HG02642 (cell line): ENCODE data around the gene WBP4.
"Not testable (repeated sequence)": the region's sequence is repeated elsewhere in the genome, so short reads cannot be mapped to it uniquely, and the experiment has no call there.

Experiments
- ATAC-seq: cut with Tn5 transposase; IDR thresholded peaks from one replicate; pipeline ENCODE4 v1.9.1; 2021; ENCODE audit warnings: mild to moderate bottlenecking; ENCODE audit not compliant: unreplicated experiment, poor library complexity

The WBP4 gene, protein sequence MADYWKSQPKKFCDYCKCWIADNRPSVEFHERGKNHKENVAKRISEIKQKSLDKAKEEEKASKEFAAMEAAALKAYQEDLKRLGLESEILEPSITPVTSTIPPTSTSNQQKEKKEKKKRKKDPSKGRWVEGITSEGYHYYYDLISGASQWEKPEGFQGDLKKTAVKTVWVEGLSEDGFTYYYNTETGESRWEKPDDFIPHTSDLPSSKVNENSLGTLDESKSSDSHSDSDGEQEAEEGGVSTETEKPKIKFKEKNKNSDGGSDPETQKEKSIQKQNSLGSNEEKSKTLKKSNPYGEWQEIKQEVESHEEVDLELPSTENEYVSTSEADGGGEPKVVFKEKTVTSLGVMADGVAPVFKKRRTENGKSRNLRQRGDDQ

DNA sequence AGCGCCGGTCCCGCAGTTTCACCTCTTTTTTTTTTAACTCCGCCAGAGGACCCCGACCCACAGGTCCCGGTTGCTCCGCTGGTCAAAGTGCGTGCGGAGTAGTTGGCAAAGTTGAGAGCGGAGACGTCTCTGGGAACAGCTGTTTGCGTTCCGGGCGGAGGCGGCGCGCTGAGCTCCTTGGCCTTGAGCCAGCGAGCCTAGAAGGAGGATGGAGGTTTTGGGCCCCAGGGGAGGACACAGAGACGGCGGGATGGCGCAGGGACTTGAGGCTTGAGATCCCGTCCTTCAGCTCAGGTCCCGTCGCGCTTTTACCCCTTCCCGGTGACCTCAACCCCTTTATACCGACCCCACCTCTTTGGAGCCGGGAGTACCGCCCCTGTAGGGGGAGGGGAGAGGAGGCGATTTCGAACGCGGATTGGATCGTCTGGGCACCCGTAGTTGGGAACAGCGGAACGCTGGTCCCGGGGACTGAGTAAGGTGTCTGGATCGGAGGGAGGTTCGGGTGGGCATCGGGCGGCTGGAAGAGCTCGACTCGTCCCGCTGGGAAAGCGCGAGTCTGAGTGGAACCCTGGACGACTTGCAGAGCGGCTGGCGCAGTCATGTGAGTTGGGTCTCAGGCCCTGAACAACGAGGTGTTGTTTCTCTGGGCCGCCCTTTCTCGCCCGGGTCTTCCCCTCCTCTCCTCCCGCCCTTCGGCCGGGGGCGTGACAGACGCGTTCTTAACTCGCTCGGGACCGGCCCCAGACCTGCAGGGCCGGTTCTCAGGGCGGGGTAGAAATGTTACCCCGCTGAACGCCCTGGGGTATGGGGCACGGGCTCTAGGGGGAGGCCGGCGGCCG, at the start of gene WBP4:
TSS of gene WBP4 (plus strand) at position 435 of the 839 bp plus-strand sequence. CDS start at position 600, 165 bp downstream.
- ATAC-seq: peak; percentile 76

DNA sequence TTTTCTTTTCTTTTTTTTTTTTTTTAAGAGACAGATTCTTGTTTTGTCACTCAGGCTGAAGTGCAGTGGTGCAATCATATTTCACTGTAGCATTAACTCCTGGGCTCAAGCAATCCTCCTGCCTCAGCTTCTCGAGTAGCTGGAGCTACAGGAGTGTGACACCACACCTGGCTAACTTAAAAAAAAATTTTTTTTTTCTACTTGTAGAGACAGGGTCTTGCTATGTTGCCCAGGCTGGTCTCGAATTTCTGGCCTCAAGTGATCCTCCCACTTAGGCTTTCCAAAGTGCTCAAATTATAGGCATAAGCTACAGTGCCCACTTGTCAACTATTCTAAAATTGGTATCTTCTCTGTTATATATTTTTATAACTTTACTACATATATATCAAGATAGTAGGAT, 48.8 kb upstream of the WBP4 start:
- no peak for ATAC-seq

DNA sequence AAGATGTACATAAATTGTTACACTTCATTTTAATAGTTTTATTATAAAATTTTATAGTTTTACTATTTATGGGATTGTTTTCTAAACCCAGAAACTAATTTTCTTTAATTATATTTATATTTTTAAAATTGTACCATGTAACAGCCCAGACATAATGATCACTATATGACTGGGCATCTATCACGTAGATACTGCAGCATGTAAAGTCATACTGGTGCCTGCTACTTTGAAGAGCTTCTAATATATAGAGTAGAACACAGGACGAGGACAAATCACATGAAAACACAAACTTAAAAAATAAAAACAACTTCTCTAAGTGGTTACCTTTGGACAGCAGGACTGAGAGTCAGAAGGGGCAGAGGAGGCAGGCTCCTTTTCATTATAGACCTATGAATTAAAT, 47.5 kb upstream of the WBP4 start:
- no peak for ATAC-seq

DNA sequence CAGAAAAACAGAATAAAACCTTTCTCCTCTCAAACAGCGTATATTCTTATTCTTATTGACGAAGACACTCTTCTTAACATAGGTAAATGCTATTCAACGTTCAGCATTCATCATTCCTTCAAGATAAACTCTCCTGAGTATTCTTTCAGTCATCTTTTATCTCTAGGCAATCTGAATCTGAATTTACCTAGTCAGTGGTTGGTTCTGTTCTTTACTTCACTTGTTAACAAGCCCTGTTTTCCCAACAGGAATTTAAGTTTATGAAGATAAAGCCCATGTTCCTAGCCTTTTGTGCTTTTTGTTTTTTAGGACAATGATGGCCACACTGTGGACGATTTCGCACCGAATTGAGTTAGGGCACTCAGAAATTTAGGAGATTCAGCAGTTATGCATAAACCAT, 45.4 kb upstream of the WBP4 start:
- ATAC-seq: no peak

DNA sequence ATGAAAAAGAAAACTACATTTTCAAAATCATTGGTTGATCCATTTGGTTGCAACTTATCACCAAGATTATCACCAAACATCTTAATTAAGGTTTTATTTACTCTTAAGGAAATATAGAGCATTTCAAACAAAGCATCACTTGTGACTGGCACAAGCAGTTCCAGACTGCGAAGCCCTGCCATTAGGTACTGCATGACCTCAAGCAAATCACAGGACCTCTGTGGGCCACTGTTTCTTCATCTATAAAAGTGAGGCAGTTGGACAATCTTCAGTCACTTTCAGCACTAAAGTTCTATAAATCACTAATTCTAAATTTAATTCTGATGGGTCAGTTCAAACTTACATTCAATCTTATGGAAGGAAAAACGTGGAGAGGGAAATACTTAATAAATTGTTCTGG, 44.1 kb upstream of the WBP4 start:
- no peak for ATAC-seq

DNA sequence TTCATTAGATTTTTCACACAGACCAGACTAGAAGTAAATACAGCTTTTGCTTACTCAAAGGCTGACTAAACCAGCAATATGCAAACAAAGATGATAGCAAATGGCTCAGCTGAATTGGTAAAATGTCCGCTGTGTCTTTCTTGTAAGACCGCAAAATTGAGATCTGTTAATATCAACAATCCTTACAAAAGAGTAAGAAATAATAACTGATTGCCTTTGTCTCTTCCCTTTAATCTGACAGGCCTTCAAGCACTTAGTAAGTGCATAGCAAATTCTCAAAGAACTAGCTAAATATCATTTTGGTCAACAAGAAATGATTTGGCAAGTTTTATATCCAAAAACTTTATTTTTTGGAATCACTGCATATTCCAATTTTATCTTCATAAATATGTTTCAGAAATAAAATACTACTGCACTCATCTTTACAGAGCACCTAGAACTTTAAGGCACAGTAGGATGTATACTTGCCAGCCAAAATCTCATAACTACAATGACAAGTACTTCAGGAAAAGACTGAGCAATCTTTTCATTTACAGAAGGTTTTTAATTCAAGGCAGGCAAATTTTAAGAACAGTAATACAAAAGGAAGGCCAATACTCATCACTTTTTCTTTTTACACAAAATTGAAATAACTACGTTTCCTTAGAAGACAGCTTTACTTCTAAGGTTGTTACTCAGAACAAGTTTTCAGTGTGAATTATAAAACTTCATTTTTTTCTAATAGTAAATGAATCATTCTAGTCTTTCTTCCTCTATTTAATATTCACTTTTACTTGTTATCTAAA, 43.3 kb upstream of the WBP4 start:
- no peak for ATAC-seq

DNA sequence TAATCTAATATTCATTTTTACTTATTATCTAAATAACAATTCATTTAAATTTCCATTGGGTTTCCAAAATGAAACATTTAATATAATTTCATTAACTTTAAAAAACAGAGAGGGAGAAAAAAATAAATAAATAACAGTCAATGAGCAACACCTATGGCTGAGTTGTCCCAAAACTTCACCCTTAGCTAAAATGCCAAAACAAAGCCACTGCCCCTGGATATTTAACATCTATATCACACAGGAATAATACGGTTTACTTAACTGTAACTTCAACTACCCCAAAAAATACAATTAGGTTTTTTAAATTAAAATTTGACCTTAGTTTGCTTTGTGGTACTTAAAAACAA, 42.7 kb upstream of the WBP4 start:
- no peak for ATAC-seq

DNA sequence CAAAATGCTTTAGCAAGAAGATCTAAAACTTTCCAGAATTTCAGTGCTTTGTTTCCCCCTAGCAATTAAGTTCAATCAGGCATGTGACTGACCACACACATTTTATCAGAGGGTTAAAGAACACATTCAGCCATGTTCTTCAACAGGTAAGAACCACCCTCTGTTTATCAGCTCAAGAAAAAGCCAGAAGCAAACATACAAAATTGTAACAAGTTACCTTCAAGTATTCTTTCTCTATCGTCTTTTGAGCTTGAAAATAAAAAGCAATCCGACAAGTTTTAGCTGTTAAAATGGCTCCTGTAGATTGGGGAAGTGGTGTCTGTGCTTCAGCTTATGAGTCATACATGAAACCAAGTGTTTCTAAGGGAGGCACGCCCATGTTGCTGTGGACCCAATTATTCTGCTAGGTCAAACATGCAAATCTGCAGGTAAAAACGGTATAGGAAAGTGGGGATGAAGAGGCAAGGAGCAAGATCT, 42.3 kb upstream of the WBP4 start, which contains the start of gene ELF1:
TSS of gene ELF1 (minus strand) at position 306 of the 477 bp plus-strand sequence. CDS start 37,262 bp downstream, outside the sequence.
- peak; percentile 92 for ATAC-seq

DNA sequence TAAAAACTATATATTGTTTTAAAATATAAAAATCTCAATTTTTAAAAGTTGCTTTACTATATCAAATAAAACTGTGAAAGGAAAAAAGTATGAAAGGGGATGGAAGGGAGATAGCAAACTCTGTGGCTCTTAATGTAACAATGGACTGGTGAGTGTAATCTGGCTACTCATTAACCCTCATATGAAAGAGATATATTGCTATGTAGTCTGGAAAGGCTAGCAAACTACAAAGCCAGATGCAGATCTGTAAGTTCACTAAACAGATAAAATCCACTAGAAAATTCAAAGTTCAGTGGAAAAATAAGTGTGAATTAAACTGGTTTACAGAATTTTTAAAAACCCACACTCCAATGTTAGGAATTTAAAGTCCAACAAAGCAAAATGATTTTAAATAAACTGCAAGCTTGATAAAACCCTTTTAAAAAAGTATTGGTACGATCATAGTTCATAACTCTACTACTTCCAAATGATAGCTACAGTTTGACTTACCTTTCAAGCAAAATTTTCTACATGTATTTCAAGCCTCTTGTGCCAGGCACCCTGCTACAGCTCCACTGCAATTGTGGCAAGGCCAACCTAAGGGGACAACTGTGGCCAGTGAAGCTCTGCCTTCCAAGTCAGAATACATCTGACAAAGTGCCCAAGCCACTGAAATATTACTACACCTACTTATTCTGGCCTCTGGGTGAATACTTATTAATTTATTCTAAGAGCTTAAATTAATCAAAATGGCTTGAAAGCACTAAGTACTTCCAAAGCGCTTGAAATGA, 41.5 kb upstream of the WBP4 start:
- ATAC-seq: no peak

DNA sequence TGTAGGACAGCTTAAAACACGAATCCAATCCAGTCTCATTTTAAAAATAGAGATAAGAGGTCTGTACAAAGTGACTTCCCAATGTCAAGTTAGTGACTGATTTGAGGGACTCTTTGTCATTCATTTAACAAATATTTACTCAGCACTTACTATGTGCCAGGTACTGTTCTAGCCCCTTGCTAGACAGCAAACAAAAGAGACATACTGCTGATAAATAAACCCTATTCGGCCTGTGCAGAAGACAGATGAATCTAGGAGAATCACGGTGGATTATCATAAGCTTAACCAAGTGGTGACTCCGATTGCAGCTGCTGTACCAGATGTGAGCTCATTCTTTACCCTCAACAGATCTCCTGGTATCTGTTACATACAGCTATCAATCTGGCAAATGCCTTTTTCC, 35.8 kb upstream of the WBP4 start:
- ATAC-seq: no peak

DNA sequence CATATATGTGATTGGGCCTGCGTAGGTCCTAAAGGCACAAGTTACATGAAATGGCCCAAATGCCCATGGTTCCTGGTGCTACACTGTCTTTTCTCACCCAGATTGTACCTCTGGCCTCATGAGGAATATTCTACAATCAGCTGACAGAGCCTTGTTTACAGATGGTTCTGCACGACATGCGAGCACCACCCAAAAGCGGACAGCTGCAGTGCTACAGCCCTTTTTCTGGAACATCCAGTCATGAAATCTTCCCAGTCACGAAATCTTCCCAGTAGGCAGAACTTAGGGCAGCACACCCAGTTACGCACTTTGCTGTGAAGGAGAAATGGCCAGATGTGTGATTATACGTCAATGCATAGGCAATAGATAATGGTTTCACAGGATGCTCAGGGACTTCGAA, 34.5 kb upstream of the WBP4 start:
- no peak for ATAC-seq

DNA sequence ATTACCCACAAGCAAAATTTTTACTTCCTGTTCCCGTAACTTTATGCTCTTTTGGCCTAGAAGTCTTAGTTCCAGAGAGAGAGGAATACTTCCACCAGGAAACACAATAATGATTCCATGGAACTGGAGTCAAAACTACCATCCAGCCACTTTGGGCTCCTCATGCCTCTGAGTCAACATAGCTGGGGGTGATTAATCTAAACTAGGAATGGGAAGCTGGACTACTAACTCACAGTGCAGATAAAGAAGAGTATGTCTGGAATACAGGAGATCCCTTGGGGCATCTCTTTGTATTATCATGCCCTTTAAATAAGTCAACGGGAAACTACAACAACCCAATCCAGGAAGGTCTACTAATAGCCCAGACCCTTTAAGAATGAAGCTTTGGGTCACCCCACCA, 33.3 kb upstream of the WBP4 start:
- ATAC-seq: no peak

DNA sequence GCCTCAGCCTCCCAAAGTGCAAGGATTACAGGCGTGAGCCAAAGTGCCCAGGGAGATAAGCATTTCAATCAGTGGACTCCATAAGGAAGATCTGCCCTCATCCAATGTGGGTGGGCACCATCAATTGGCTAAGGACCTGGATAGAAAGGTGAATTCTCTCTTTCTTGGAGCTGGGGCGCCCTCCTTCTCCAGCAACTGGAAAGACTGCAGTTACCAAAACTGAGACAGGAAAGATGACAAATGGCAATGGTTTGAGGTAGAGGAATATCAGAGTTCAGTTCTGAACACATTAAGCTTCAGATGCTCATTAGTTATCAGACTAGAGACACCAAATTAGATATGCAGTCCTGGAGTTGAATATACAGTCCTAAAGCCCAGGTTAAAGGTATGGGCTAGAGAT, 31.7 kb upstream of the WBP4 start:
- ATAC-seq: no peak

DNA sequence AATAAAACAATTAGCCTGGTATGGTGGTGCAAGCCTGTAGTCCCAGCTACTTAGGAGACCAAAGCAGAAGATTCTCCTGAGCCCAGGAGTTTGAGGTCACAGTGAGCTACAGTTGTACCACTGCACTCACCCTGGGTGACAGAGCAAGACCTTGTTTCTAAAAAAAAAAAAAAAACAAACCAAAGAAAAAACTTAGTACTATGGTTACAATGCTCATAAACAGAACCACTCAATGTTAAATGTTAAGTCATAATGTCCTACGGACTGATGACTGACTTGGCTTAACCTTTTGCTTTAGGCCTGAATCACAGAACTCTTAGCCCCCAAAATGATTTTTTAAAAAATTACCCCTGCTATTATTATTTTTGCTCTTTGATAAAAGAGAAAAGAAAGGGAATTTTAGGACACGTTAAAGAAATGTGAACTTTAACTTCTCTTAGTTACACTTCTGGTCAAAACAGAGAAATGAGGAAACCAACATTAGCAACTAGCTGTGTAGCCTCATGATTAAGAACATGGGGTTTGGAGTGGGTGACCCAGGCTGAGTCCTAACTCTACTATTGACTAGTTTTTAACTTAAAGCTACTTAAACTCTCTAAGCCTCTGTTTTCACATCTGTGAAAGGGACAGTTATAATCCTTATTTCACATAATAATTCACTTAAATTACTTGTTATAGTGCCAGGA, 28.5 kb upstream of the WBP4 start:
- no peak for ATAC-seq

DNA sequence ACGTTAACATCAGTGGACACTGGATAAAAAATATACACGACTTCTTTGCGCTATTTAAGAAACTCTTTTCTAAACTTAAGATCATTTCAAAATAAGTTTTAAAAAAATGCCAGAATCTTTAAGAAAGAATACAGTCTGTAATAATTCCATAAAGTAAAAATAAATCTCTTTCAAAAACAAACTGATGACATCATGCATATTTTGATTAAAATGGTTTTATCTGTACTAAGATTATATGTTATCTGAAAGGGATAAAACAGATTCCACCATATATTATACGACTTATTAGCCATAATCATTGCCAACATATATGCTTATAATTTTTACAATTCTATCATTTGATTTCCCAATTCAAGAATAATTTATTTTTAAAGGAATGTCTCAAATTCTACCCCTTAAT, 26.9 kb upstream of the WBP4 start:
- no peak for ATAC-seq

DNA sequence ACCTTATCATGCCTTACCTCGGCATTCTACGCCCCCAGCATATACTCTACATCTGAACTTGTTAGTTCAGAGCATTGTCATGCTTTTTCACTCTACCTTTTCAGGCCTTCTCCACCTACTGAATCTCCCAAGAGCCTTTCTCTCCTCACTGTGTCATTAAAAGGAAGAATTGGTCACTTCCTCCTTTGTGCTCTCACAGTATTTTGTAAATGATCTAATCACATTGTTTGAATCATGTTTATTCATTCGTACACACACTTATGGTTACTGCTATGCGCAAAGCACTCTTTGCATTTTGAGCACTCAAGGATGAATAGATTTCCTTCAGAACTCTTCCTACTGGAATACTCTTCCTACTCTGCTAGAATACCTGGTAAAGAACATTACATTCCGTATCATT, 26.4 kb upstream of the WBP4 start:
- ATAC-seq: no peak

DNA sequence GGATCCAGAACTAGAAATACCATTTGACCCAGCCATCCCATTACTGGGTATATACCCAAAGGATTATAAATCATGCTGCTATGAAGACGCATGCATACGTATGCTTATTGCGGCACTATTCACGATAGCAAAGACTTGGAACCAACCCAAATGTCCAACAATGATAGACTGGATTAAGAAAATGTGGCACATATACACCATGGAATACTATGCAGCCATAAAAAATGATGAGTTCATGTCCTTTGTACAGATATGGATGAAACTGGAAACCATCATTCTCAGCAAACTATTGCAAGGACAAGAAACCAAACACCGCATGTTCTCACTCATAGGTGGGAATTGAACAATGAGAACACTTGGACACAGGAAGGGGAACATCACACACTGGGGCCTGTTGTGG, 24.8 kb upstream of the WBP4 start:
- not testable (repeated sequence) for ATAC-seq

DNA sequence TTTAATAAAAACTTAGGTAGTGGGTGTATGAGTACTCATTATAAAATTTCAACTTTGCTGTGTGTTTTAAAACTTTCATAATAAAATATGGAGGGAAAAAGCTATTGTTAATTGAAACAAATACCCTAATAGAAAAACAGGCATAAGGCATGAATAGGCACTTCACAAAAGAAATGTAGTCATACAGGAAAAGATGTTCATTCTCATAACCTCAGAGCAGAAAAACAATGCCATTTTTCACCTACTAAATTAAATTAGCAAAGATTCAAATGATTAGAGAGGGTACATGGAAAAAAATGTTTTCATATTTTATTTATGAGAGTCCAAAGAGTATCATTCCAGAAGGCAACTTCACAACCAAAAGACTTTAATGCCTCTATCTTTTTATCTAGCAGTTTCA, 21.6 kb upstream of the WBP4 start:
- no peak for ATAC-seq

DNA sequence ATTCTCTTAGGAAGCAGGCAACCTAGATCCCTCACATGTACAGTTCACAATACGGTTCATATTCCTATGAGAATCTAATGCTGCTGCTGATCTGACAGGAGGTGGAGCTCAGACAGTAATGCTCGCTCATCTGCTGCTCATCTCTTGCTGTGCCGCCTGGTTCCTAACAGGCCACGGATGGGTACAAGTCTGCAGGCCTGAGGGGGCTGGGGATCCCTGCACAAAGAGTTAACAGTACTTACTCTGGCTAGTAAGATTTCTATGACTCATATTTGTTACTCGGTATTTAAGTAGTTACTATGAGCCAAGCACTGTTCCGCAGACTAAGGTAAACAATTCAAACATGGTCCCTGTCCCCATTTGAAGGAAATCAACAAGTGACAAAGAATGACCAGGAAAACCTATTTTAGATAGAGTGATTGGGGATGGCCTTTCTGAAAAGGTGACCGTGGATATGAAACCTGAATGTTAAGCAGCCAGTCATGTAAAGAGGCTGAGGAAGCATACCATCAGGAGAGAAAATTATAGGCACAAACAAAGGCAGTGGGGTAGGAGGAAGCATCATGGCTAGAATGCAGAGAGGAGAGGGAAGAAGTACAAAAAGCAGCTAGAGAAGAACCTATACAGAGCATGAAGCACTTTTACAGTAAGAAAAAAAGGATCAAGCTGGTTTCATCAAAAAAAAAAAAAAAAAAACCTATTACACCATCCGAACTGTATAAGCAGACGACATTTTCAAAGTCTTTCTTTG, 20.6 kb upstream of the WBP4 start:
- no peak for ATAC-seq
